HL-60 (cell line): ENCODE measurements around the gene DPP6.
"Not testable (repeated sequence)": the region's sequence is repeated elsewhere in the genome, so short reads cannot be mapped to it uniquely, and the experiment has no call there.

ENCODE experiments used
- GABPA ChIP-seq: IDR thresholded peaks from 2 replicates; pipeline ENCODE4 v1.6.1; 2012; ENCODE audit warnings: low read depth
- POLR2AphosphoS5 ChIP-seq: IDR thresholded peaks from 2 replicates; pipeline ENCODE4 v1.6.1; 2012; ENCODE audit warnings: low read depth
- TF ChIP-seq, protein P1 (sequence below): IDR thresholded peaks from one replicate; pipeline ENCODE4 v1.5.1; 2011; ENCODE audit warnings: low read length, control low read depth, inconsistent platforms; ENCODE audit not compliant: insufficient read depth
- TF ChIP-seq, protein P2 (sequence below): IDR thresholded peaks from 2 replicates; pipeline ENCODE4 v1.6.1; 2012; ENCODE audit warnings: low read depth; ENCODE audit not compliant: insufficient replicate concordance

DNA sequence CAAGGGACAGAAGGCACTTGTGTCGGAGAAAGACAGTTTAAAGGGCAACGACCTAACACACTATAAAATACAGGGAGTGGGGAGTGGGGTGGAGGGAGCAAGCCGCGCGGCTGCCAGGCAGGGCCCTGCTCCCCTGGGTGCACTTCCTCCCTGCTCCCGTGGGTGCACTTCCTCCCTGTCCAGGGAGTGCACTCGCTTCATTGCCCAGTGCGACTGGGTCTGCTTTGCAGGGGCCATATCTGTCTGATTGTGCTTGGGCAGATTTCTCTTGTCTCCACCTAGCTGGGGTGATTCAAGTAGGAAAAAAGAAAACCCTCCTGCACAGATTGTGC, 94.5 kb downstream of the DPP6 start:
- TF ChIP-seq, protein P1, sequence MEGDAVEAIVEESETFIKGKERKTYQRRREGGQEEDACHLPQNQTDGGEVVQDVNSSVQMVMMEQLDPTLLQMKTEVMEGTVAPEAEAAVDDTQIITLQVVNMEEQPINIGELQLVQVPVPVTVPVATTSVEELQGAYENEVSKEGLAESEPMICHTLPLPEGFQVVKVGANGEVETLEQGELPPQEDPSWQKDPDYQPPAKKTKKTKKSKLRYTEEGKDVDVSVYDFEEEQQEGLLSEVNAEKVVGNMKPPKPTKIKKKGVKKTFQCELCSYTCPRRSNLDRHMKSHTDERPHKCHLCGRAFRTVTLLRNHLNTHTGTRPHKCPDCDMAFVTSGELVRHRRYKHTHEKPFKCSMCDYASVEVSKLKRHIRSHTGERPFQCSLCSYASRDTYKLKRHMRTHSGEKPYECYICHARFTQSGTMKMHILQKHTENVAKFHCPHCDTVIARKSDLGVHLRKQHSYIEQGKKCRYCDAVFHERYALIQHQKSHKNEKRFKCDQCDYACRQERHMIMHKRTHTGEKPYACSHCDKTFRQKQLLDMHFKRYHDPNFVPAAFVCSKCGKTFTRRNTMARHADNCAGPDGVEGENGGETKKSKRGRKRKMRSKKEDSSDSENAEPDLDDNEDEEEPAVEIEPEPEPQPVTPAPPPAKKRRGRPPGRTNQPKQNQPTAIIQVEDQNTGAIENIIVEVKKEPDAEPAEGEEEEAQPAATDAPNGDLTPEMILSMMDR, result not testable (repeated sequence)
- TF ChIP-seq GABPA, POLR2AphosphoS5: not testable (repeated sequence)
- TF ChIP-seq, protein P2, sequence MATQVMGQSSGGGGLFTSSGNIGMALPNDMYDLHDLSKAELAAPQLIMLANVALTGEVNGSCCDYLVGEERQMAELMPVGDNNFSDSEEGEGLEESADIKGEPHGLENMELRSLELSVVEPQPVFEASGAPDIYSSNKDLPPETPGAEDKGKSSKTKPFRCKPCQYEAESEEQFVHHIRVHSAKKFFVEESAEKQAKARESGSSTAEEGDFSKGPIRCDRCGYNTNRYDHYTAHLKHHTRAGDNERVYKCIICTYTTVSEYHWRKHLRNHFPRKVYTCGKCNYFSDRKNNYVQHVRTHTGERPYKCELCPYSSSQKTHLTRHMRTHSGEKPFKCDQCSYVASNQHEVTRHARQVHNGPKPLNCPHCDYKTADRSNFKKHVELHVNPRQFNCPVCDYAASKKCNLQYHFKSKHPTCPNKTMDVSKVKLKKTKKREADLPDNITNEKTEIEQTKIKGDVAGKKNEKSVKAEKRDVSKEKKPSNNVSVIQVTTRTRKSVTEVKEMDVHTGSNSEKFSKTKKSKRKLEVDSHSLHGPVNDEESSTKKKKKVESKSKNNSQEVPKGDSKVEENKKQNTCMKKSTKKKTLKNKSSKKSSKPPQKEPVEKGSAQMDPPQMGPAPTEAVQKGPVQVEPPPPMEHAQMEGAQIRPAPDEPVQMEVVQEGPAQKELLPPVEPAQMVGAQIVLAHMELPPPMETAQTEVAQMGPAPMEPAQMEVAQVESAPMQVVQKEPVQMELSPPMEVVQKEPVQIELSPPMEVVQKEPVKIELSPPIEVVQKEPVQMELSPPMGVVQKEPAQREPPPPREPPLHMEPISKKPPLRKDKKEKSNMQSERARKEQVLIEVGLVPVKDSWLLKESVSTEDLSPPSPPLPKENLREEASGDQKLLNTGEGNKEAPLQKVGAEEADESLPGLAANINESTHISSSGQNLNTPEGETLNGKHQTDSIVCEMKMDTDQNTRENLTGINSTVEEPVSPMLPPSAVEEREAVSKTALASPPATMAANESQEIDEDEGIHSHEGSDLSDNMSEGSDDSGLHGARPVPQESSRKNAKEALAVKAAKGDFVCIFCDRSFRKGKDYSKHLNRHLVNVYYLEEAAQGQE, result not testable (repeated sequence)
